ENCODE results near the gene HSD11B2. TPM values are rescaled to one million over a fixed set of nuclear protein-coding genes. Genes with fewer than 3 reads are reported as not detected.

HSD11B2 gene
- total RNA-seq, 2 donors from 2014 or later, result 11.4 to 35.6 TPM

- H3K4me1 ChIP-seq (replicated peaks), result peaks cover 7% of the 10 kb centered on the region
- no peak overlapping the region for H3K27ac ChIP-seq
- H3K9me3 ChIP-seq, result no peaks in the 10 kb centered on the region
- 84% methylated on average over 8 of the region's 8 CpGs for WGBS
- no peaks in the 10 kb centered on the region for H3K36me3 ChIP-seq
- intact Hi-C loops (cut with DNase I), result no loop called here
- no peak for DNase-seq (ENCODE audit: low spot score)
- no peak overlapping the region for H3K4me3 ChIP-seq
- no peaks in the 10 kb centered on the region for H3K27me3 ChIP-seq (replicated peaks; ENCODE audit: insufficient read depth)
- TF ChIP-seq POLR2A (IDR thresholded peaks at IDR 0.05) (no peak), CTCF (IDR thresholded peaks at IDR 0.05) (no peak), POLR2AphosphoS5 (IDR thresholded peaks at IDR 0.05) (no peak)
Observed at GRCh38 chr16:67477960-67478554, 47.1 kb downstream of the HSD11B2 start.

GRCh38 chr16:67480833-67481560, 50.1 kb downstream of the HSD11B2 start, which contains the start of gene ATP6V0D1:
ATP6V0D1 (minus strand) TSS chr16:67481157; CDS start chr16:67481086, 71 bp downstream.
- TF ChIP-seq POLR2A (IDR thresholded peaks at IDR 0.05), result peak; percentile 89
- peak; percentile 100 for TF ChIP-seq POLR2AphosphoS5 (IDR thresholded peaks at IDR 0.05)
- peak; percentile 92 to 100 (median 96) for TF ChIP-seq CTCF (IDR thresholded peaks at IDR 0.05)
- intact Hi-C loops (cut with DNase I), result loop anchor here (5.0 kb wide), 1 partner anchor 46 kb away; the partner anchor contains the start of gene RIPOR1
- H3K36me3 ChIP-seq, result no peaks in the 10 kb centered on the region
- peak; percentile 97 for DNase-seq (ENCODE audit: low spot score)
- H3K27me3 ChIP-seq (replicated peaks; ENCODE audit: insufficient read depth), result no peaks in the 10 kb centered on the region
- peak within 1 kb of the TSS; percentile 87 to 90 for H3K27ac ChIP-seq
- no peaks in the 10 kb centered on the region for H3K9me3 ChIP-seq
- WGBS, result under 1% methylated on average over 53 of the region's 57 CpGs
- peaks cover 7% of the 10 kb centered on the region for H3K4me1 ChIP-seq (replicated peaks)
- peak within 1 kb of the TSS; percentile 88 to 90 for H3K4me3 ChIP-seq

- H3K4me1 ChIP-seq (replicated peaks), result peaks cover 7% of the 10 kb centered on the region
- intact Hi-C loops (cut with DNase I), result loop anchor here (5.0 kb wide), 1 partner anchor 46 kb away; the partner anchor contains the start of gene RIPOR1
Observed at GRCh38 chr16:67481561-67482232, 50.8 kb downstream of the HSD11B2 start.

GRCh38 chr16:67482233-67482924, 51.5 kb downstream of the HSD11B2 start:
- intact Hi-C loops (cut with DNase I), result loop anchor here (5.0 kb wide), 1 partner anchor 45 kb away; the partner anchor contains the start of gene RIPOR1
- H3K27me3 ChIP-seq (replicated peaks; ENCODE audit: insufficient read depth), result no peaks in the 10 kb centered on the region
- H3K4me1 ChIP-seq (replicated peaks), result peaks cover 7% of the 10 kb centered on the region
- TF ChIP-seq POLR2A (IDR thresholded peaks at IDR 0.05) (no peak), POLR2AphosphoS5 (IDR thresholded peaks at IDR 0.05) (no peak), CTCF (IDR thresholded peaks at IDR 0.05) (no peak)
- peak overlapping the region; percentile 74 to 90 for H3K27ac ChIP-seq
- H3K9me3 ChIP-seq, result no peaks in the 10 kb centered on the region
- H3K36me3 ChIP-seq, result no peaks in the 10 kb centered on the region
- H3K4me3 ChIP-seq, result peak overlapping the region; percentile 88 to 90
- DNase-seq (ENCODE audit: low spot score), result no peak
- WGBS, result 47% methylated on average over 24 of the region's 25 CpGs

More at GRCh38 chr16:67481561-67482232, 50.8 kb downstream of the HSD11B2 start:
- WGBS, result 5% methylated on average over 17 of the region's 17 CpGs
- DNase-seq (ENCODE audit: low spot score), result no peak
- Histone ChIP-seq H3K36me3 (no peaks in the 10 kb centered on the region), H3K4me3 (peak overlapping the region; percentile 88 to 90), H3K27me3 (replicated peaks; ENCODE audit: insufficient read depth) (no peaks in the 10 kb centered on the region), H3K9me3 (no peaks in the 10 kb centered on the region), H3K27ac (peak overlapping the region; percentile 74 to 90)
- TF ChIP-seq POLR2A (IDR thresholded peaks at IDR 0.05) (no peak), CTCF (IDR thresholded peaks at IDR 0.05) (no peak), POLR2AphosphoS5 (IDR thresholded peaks at IDR 0.05) (no peak)

All from prostate gland (tissue), 2 donors.